ENCODE results near the gene LAMA1.

Gene LAMA1

GRCh38 chr18:7105943-7106342, 11.7 kb downstream of the LAMA1 start:
- DNase-seq (ENCODE audit: low read depth in 4 of 4, low spot score in 1 of 4), result no peak

GRCh38 chr18:7105268-7105667, 12.3 kb downstream of the LAMA1 start:
- no peak for DNase-seq (ENCODE audit: low read depth in 4 of 4, low spot score in 1 of 4)

GRCh38 chr18:7104649-7105048, 12.9 kb downstream of the LAMA1 start:
- no peak for DNase-seq (ENCODE audit: low read depth in 4 of 4, low spot score in 1 of 4)

DNA sequence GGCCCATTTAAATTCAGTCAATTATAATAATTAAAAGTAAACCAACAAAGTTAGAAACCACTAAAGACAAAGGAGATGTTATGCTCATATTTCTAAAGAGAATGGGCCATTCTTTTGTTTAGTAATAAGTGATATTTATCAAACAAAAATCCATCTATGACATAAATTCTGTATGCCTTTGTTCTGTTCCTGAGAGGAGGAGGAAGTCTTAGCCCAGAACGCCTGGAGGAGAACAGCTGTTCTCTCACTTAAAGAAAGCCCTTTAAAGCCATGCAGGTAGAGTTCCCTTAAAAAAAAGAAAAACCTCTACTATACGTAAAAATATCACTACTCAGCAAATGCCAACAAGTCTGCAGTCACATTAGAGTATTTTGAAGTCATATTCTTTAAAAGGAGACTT, 15.5 kb downstream of the LAMA1 start:
- DNase-seq (ENCODE audit: low read depth in 4 of 4, low spot score in 1 of 4), result no peak

GRCh38 chr18:7096838-7097237, 20.8 kb downstream of the LAMA1 start:
- no peak for DNase-seq (ENCODE audit: low read depth in 4 of 4, low spot score in 1 of 4)

DNA sequence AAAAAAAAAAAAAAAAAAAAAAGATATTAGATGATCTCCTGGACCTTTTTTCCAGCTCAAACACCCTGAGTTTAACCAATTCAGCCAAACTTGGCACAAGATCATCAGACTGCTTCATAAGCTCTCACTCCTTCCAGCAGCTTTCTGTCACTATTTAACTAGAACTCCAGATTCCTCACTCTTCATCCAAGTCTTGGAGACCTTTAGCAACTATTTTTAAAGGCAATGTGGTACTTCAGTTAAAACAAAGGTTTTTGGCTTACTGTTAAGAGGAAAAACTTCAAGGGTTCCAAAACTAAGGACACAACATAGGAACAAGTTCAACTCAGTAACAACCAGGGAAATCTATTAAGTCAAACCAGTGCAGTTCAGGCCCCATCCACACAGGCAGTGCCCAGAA, 23.2 kb downstream of the LAMA1 start:
- DNase-seq (ENCODE audit: low read depth in 4 of 4, low spot score in 1 of 4), result no peak

- no peak for DNase-seq (ENCODE audit: low read depth in 4 of 4, low spot score in 1 of 4)
Measured at GRCh38 chr18:7090771-7091170, 26.8 kb downstream of the LAMA1 start.

DNA sequence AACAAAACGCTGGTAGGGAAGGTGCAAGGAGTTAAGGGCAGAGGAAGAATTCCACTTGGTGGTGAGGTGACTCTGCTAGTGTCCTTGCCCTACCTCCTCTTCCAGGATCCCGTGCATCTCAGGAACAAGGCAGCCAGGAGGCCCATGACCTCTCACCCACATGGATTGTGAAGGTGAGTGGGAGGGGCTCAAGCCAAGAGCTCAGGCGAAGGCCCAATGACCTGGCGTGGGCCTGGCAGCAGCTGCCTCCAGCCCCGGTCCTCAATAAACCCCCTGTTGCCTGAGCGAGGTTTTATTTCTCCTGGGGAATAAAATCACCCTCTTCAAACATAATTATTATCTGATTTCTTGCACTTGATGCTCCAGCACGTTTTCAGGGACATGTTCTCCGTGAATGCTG, 28.2 kb downstream of the LAMA1 start:
- no peak for DNase-seq (ENCODE audit: low read depth in 4 of 4, low spot score in 1 of 4)

GRCh38 chr18:7084080-7085065, 33.2 kb downstream of the LAMA1 start:
- no peak for DNase-seq (ENCODE audit: low read depth in 4 of 4, low spot score in 1 of 4)

GRCh38 chr18:7082671-7083070, 34.9 kb downstream of the LAMA1 start:
- DNase-seq (ENCODE audit: low read depth in 4 of 4, low spot score in 1 of 4), result no peak

DNA sequence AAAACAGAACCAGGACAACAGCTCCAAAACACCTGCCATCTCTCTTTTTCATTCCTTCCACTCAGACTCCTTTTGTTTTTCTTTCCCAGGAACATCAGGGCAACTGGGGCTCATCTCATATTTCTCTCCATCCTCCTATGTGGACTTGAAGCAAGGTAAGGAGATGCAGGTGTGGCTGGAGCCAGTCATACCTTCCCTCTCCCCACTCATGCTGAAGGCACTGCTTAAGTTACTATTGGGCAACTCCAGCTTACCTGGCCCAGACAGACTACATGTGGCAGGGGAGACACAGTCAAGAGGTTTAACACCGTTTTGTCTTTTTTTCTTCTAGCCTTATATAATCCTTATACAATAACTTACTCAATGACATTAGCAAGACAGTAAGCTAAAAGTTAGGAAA, 38.4 kb downstream of the LAMA1 start:
- DNase-seq (ENCODE audit: low read depth in 4 of 4, low spot score in 1 of 4), result no peak

GRCh38 chr18:7072593-7072992, 45.0 kb downstream of the LAMA1 start:
- no peak for DNase-seq (ENCODE audit: low read depth in 4 of 4, low spot score in 1 of 4)

DNA sequence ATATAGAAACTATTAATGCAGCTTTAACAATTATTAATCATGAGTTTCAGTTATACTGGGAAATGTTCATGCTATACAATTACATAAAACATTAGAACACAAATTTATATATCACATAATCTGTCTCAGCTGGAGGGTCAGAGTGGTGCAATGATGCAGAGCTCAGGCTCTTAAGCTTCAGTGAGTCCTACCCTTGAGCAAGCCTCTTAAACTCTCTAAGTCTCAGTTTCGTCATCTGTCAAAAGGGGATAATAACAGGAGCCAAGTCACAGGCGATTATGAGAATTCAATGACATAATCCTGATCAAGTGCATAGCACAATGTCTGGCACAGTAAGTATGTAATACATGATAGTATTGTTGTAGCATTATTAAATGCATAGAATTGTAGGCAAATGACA, 46.0 kb downstream of the LAMA1 start:
- DNase-seq (ENCODE audit: low read depth in 4 of 4, low spot score in 1 of 4), result no peak

DNA sequence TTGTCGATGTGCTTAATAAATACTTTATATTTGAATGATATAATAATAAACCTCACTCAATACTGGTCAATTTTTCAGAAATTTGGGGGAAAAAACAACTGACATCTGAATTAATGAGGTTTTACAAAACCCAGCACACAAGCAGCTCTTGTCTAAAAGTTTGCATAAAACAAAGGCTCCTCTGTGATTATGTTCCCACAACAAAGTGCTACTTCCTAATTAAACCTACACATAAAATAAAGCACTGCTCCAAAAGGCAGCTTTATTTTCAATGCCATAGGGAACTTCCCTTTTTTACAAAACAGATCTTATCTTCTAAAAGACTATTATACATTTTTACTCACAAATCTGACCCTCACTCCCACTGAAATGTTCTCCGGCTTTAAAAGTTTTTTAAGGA, 47.1 kb downstream of the LAMA1 start:
- DNase-seq (ENCODE audit: low read depth in 4 of 4, low spot score in 1 of 4), result no peak

DNA sequence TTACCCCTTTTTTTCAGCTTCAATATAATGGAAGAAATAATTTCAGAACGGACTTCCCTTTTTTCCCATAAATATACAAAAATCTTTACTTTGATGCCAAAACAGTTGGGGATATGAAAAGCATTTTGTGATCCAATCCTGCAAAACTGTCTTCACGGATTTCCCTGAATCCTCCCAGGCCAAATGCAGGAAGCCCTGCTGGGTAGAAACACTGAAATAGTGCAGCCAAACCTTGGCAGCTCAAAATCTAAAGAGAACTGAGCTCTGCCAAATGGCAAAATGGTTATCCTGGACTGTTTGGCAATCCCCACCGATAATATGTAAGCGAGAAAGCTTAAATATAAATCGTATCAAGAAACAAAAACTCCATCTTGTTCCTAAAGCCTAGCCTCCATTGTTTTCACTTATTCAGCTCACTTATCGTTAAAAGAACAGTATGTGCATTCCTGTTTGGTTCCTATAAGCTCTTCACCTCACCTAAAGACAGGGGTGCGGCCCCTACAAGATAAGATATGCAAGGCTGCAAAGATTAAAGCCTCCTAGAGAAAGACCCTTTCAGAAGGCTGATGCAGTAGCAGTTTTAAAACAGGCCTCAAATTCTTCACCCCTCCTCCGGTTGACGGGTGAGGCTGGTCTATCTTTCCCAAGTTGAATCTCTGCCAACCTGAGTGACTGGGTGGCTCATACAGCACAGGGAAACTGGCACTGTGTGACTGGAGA, 48.6 kb downstream of the LAMA1 start:
- DNase-seq (ENCODE audit: low read depth in 4 of 4, low spot score in 1 of 4), result no peak

GRCh38 chr18:7066965-7067555, 50.5 kb downstream of the LAMA1 start:
- DNase-seq (ENCODE audit: low read depth in 4 of 4, low spot score in 1 of 4), result no peak

DNA sequence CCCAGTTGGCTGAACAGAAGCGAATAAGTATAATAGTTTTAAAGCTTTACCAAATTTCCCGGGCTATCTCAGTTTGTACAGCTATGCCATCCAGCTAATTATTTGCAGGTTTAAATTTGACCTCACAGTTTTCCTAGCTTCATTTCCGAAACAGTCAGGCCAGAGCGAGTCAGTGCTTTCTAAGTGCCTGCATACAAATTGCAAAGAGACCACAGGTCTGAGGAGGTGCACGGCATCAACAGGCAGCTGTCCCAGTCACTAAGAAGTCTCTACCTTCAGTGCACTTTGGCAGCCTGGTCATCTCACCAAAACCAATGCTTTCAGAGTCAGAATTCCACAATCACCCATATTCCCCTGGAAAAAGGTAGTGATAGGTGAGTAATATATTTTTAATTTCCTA, 51.9 kb downstream of the LAMA1 start:
- no peak for DNase-seq (ENCODE audit: low read depth in 4 of 4, low spot score in 1 of 4)

DNA sequence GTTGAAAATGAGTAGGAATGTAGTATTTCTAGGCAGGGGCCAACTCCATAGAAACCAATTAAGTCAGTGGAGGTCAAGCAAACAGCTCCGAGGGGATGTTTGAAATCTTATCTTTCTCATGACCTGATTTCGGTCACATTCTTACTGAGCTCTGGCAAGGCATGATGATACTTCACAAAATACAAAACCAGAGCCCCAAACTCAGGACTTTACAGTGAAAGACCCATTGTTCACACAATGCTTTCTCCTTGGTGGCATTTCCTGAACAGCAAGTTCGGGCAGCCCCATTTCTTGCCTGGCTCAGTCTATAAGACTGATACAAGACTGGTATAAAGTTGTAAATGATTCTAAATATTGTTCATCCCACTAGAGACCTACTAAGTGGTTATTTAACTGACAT, 53.3 kb downstream of the LAMA1 start:
- no peak for DNase-seq (ENCODE audit: low read depth in 4 of 4, low spot score in 1 of 4)

- DNase-seq (ENCODE audit: low read depth in 4 of 4, low spot score in 1 of 4), result no peak
Measured at GRCh38 chr18:7062811-7063210, 54.8 kb downstream of the LAMA1 start.

DNA sequence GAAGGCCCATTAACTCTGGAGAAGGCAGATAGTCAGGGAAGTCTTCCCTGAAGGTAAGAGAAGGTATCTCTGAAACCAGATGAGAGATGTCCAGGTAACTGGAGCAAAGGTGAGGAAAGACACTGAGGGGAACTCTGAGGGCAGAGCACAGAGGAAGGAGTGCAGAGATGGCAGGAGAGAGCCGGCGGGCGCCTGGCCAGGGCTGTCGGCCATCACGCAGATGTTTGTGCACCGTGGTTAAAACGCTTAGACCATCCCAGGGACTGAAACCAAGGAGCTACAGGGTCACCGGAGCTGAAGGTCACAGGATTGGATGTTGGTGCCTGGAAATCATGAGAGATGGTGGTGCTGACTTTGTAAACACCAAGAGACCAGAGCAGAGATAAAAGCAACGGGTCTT, 55.4 kb downstream of the LAMA1 start:
- DNase-seq (ENCODE audit: low read depth in 4 of 4, low spot score in 1 of 4), result no peak

DNA sequence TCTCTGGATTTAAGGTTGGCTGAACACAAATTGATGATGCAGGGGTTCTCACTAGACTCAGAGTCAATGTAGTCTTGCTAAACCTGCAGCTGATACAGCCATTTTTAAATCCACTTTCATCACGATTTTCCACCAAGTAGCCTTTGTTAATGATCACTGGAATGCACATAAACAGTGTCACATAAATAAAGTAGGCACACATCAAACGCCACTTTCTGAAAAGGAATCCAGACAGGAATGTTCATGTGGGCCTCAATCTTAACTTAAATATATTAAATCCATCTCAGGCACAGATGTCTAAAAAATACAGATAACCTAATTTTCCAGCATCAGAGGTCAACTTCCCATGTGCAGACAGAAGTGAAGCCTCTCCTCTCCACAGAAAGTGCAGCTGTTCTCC, 58.3 kb downstream of the LAMA1 start:
- DNase-seq (ENCODE audit: low read depth in 4 of 4, low spot score in 1 of 4), result no peak

GRCh38 chr18:7056026-7056425, 61.6 kb downstream of the LAMA1 start:
- no peak for DNase-seq (ENCODE audit: low read depth in 4 of 4, low spot score in 1 of 4)
